WTC11 (cell line): Measurements from ENCODE around the gene HTR1B.

Experiments
- JUN ChIP-seq: sonication (generic); formaldehyde crosslinking; IDR thresholded peaks from 2 replicates; pipeline ENCODE4 v1.8.0; 2023; ENCODE audit warnings: mild to moderate bottlenecking, missing genetic modification reagents
- KAT7 ChIP-seq: sonication (generic); formaldehyde crosslinking; IDR thresholded peaks from 2 replicates; pipeline ENCODE4 v1.8.1; 2023; ENCODE audit warnings: missing genetic modification reagents, mild to moderate bottlenecking, borderline replicate concordance
- SP1 ChIP-seq: sonication (generic); formaldehyde crosslinking; conservative IDR thresholded peaks from 2 replicates; pipeline ENCODE4 v1.8.1; 2022; ENCODE audit warnings: missing genetic modification reagents
- ZNF121 ChIP-seq: sonication (generic); formaldehyde crosslinking; IDR thresholded peaks from 2 replicates; pipeline ENCODE4 v1.8.0; 2023; ENCODE audit warnings: missing genetic modification reagents
- ZNF232 ChIP-seq: sonication (generic); formaldehyde crosslinking; IDR thresholded peaks from 2 replicates; pipeline ENCODE4 v1.8.0; 2022; ENCODE audit warnings: mild to moderate bottlenecking, missing genetic modification reagents
- TF ChIP-seq, protein P1 (sequence below): fragments of 200-600 bp; IDR thresholded peaks from 2 replicates; pipeline ENCODE4 v1.8.0; 2022; ENCODE audit warnings: antibody characterized with exemption
- TF ChIP-seq, protein P2 (sequence below): sonication (generic); formaldehyde crosslinking; IDR thresholded peaks from 2 replicates; pipeline ENCODE4 v1.8.1; 2022; ENCODE audit warnings: low read depth, missing genetic modification reagents, borderline replicate concordance

DNA sequence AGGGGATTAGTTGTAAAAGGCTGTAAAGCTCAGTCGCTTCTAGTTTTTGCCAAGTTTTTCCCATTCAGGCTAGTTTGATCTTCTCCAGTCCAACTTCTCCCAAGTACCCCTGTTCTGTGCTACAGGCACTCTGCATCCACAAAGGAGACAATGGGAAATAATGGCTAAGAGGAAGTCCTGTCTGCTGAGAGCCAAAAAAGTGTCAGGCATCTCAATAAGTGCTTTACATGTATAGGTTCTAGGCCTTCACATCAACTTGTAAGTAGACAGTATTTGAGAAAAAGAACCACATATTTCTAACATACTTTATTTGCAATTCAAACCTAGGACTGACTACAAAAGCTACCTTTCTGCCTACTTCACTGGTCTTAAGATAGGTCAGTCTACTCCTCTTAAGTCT, 4.9 kb downstream of the HTR1B start:
- TF ChIP-seq, protein P1, sequence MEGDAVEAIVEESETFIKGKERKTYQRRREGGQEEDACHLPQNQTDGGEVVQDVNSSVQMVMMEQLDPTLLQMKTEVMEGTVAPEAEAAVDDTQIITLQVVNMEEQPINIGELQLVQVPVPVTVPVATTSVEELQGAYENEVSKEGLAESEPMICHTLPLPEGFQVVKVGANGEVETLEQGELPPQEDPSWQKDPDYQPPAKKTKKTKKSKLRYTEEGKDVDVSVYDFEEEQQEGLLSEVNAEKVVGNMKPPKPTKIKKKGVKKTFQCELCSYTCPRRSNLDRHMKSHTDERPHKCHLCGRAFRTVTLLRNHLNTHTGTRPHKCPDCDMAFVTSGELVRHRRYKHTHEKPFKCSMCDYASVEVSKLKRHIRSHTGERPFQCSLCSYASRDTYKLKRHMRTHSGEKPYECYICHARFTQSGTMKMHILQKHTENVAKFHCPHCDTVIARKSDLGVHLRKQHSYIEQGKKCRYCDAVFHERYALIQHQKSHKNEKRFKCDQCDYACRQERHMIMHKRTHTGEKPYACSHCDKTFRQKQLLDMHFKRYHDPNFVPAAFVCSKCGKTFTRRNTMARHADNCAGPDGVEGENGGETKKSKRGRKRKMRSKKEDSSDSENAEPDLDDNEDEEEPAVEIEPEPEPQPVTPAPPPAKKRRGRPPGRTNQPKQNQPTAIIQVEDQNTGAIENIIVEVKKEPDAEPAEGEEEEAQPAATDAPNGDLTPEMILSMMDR, result no peak
- TF ChIP-seq, protein P2, sequence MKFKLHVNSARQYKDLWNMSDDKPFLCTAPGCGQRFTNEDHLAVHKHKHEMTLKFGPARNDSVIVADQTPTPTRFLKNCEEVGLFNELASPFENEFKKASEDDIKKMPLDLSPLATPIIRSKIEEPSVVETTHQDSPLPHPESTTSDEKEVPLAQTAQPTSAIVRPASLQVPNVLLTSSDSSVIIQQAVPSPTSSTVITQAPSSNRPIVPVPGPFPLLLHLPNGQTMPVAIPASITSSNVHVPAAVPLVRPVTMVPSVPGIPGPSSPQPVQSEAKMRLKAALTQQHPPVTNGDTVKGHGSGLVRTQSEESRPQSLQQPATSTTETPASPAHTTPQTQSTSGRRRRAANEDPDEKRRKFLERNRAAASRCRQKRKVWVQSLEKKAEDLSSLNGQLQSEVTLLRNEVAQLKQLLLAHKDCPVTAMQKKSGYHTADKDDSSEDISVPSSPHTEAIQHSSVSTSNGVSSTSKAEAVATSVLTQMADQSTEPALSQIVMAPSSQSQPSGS (CRISPR knock-in tag), result no peak
- TF ChIP-seq JUN (CRISPR knock-in tag), result no peak
- TF ChIP-seq KAT7, result no peak
- no peak for TF ChIP-seq ZNF121
- TF ChIP-seq SP1 (CRISPR knock-in tag), result no peak
- TF ChIP-seq ZNF232 (CRISPR knock-in tag), result no peak
